Mammary epithelial cell (primary cell): Measurements from ENCODE around the gene RPS21.

Experiments used
- CTCF ChIP-seq, 2 donors: IDR thresholded peaks in 1 of 2; conservative IDR thresholded peaks in 1 of 2; 2 replicates each; pipeline ENCODE4 v1.5.1; 2011 to 2012; ENCODE audit warnings: inconsistent platforms in 2 of 2, low read length in 2 of 2, mild to moderate bottlenecking in 2 of 2, control low read depth in 1 of 2, low read depth in 1 of 2; ENCODE audit not compliant: insufficient read depth in 1 of 2; ENCODE audit errors: extremely low read depth in 1 of 2
- EZH2 ChIP-seq: IDR thresholded peaks from 2 replicates; pipeline ENCODE4 v1.6.1; 2012; ENCODE audit warnings: low read length, inconsistent platforms, borderline replicate concordance

- TF ChIP-seq CTCF (conservative IDR thresholded peaks at IDR 0.05 in 1 of 2, IDR thresholded peaks at IDR 0.05 in 1 of 2; ENCODE audit: extremely low read depth in 1 of 2, insufficient read depth in 1 of 2, low read depth in 1 of 2, low read length in 2 of 2) (no peak), EZH2 (no peak)
These were observed 4.5 kb downstream of the RPS21 start for GRCh38 chr20:62391165-62392076.
